Heart left ventricle (tissue), 16 donors: ENCODE data around the gene RPRD1B. TPM values are rescaled to one million over a fixed set of nuclear protein-coding genes. Genes with fewer than 3 reads are reported as not detected.

Experiments used
- ATAC-seq, 4 donors: fragments of 200-7000 bp; cut with Tn5 transposase; one replicate each; pipeline ENCODE4 v1.9.1; 2020 to 2022; ENCODE audit warnings: moderate library complexity in 4 of 4, mild to moderate bottlenecking in 3 of 4, moderate number of reproducible peaks in 1 of 4
- DNase-seq, 5 donors: peaks; one replicate each; pipeline ENCODE4 v3.0.0-alpha.2; 2020
- H3K27ac ChIP-seq, 12 donors: fragments of 200-600 bp; sonication (generic) in 4 of 12; one replicate each; pipeline versions ENCODE4 v1.5.0 to v1.8.0; 2016 to 2022; ENCODE audit warnings: mild to moderate bottlenecking in 2 of 12
- H3K27me3 ChIP-seq, 9 donors: fragments of 200-600 bp; sonication (generic) in 2 of 9; one replicate each; pipeline versions ENCODE4 v1.5.1 to v1.8.0; 2016 to 2022; ENCODE audit warnings: mild to moderate bottlenecking in 3 of 9
- H3K36me3 ChIP-seq, 9 donors: fragments of 200-600 bp; sonication (generic) in 2 of 9; one replicate each; pipeline versions ENCODE4 v1.5.0 to v1.8.0; 2018 to 2022; ENCODE audit warnings: mild to moderate bottlenecking in 2 of 9
- H3K4me1 ChIP-seq, 12 donors: fragments of 200-600 bp; sonication (generic) in 4 of 12; one replicate each; pipeline versions ENCODE4 v1.5.0 to v1.8.0; 2016 to 2022; ENCODE audit warnings: mild to moderate bottlenecking in 3 of 12
- H3K4me3 ChIP-seq, 12 donors: fragments of 200-600 bp; sonication (generic) in 4 of 12; one replicate each; pipeline versions ENCODE4 v1.5.0 to v1.8.0; 2017 to 2022; ENCODE audit warnings: mild to moderate bottlenecking in 9 of 12, moderate library complexity in 4 of 12
- H3K9me3 ChIP-seq, 12 donors: fragments of 200-600 bp; sonication (generic) in 4 of 12; one replicate each; pipeline versions ENCODE4 v1.5.0 to v1.8.0; 2016 to 2022; ENCODE audit warnings: mild to moderate bottlenecking in 1 of 12
- POLR2A ChIP-seq, 2 donors: fragments of 450-650 bp; IDR thresholded peaks; one replicate each; pipeline ENCODE4 v1.6.1; 2017; ENCODE audit warnings: antibody characterized with exemption in 2 of 2, mild to moderate bottlenecking in 2 of 2, moderate library complexity in 2 of 2
- WGBS, 4 donors: extraction: QIAGEN DNeasy Blood & Tissue Kit in 2 of 4; methylation state at CpG; one replicate each; pipeline versions ENCODE4 v1.1.5 to v1.1.7; 2013 to 2018; 5-methylcytosine and 5-hydroxymethylcytosine counted together
- intact Hi-C, 10 donors: fragments of 100-400 bp; cut with DNase I; formaldehyde crosslinking; loops; one replicate each; pipeline versions ENCODE4 v1.11.1 to v1.14.2; 2022
- polyA plus RNA-seq, 2 donors: library from polyadenylated mRNA; stranded (reverse); fragments of 200-250 nt; gene quantifications; one replicate each; pipeline ENCODE4 v1.2.3, GENCODE V29; 2013
- total RNA-seq, 9 donors: library from RNA; depleted of rRNA in 2 of 9; stranded (reverse); fragments of >200 nt in 2 of 9; fragmentation: NEBNext Ultra II Directional in 3 of 9; extraction: Animal tissue kit (Norgen Biotek cat#: 25700) in 3 of 9; gene quantifications; one replicate each; pipeline versions ENCODE4 v1.1.0 to v1.2.4, GENCODE V29; 2016 to 2023
- TF ChIP-seq, protein P1 (sequence below), 12 donors: fragments of 200-600 bp; sonication (generic) in 4 of 12; IDR thresholded peaks; one replicate each; pipeline versions ENCODE4 v1.5.0 to v1.8.0; 2018 to 2022; ENCODE audit warnings: antibody characterized with exemption in 12 of 12, mild to moderate bottlenecking in 5 of 12
- donor health status: ischemic (EF 13 %, LVEDD 7.1; RV severe dilation, severe dysfunction).
- donor health status: healthy with polysubstance abuse.
- donor health status: DM: no; HTN: yes; CAD: no.
- donor health status: DM: no; HTN: no; CAD: no.
- donor health status: ischemic (EF 25% LVEDD 6.9; RV normal size, moderate dysfunction).
- donor health status: ischemic (EF 25% LVEDD 5.7; RV mildly dilated, moderate dysfunction).
- donor health status: healthy.
- donor health status: DM: yes; HTN: yes; CAD: no.
- donor health status: ischemic (EF 35%, LVEDD 5.7; RV mildly dilated, moderate dysfunction).
- donor health status: nonischemic (EF 11% LVEDD 7.7; RV severe dilation, severe dysfunction).
- donor health status: DM: yes; HTN: yes; CAD: no.
- donor health status: PGD.
- donor health status: ischemic (EF 29% LVEDD 5.4; RV normal size, mild dysfunction).
- donor health status: nonischemic (EF 23%, LVEDD 6.1; RV moderate dilation, normal function).

Gene RPRD1B
- total and polyA plus RNA-seq, 11 donors = 9.1 to 60.2 (median 41.8) TPM

DNA sequence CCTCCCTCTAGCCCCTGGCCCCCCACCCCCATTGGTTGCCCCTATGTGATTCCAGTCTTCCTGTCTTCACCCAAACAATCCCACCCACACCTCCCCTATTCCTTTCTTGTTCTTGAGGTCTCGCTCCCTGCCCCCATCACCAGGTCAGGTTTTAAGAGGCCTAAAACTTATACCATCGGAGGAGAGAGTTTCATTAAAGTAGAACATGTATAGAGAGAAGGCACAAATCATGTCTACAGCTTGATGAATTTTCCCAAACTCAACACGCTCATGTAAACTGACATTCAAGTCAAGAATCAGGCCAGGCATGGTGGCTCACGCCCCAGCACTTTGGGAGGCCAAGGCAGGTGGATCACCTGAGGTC is 87.1 kb downstream of the RPRD1B start:
- DNase-seq (no peak), ATAC-seq (no peak)
- H3K4me3 ChIP-seq = no peak overlapping the region
- whole genome bisulfite sequencing, 4 donors = 98 to 99% (median 98%) methylated on average over 4 of the region's 4 CpGs
- peaks cover 0 to 22% (median 12%) of the 10 kb centered on the region in 12 donors for H3K4me1 ChIP-seq
- H3K27me3 ChIP-seq = no peaks in the 10 kb centered on the region
- no peaks in the 10 kb centered on the region for H3K36me3 ChIP-seq
- H3K9me3 ChIP-seq = peaks cover 0 to 10% (median 0%) of the 10 kb centered on the region in 12 donors
- intact Hi-C loops = loop anchor here in 2 of 10 donors (10.0 kb wide), 1 partner anchor 46 kb away; no protein-coding TSS in a partner anchor
- H3K27ac ChIP-seq = no peak overlapping the region
- TF ChIP-seq POLR2A (IDR thresholded peaks at IDR 0.05) = no peak
- TF ChIP-seq, protein P1, sequence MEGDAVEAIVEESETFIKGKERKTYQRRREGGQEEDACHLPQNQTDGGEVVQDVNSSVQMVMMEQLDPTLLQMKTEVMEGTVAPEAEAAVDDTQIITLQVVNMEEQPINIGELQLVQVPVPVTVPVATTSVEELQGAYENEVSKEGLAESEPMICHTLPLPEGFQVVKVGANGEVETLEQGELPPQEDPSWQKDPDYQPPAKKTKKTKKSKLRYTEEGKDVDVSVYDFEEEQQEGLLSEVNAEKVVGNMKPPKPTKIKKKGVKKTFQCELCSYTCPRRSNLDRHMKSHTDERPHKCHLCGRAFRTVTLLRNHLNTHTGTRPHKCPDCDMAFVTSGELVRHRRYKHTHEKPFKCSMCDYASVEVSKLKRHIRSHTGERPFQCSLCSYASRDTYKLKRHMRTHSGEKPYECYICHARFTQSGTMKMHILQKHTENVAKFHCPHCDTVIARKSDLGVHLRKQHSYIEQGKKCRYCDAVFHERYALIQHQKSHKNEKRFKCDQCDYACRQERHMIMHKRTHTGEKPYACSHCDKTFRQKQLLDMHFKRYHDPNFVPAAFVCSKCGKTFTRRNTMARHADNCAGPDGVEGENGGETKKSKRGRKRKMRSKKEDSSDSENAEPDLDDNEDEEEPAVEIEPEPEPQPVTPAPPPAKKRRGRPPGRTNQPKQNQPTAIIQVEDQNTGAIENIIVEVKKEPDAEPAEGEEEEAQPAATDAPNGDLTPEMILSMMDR (IDR thresholded peaks at IDR 0.05) = no peak

DNA sequence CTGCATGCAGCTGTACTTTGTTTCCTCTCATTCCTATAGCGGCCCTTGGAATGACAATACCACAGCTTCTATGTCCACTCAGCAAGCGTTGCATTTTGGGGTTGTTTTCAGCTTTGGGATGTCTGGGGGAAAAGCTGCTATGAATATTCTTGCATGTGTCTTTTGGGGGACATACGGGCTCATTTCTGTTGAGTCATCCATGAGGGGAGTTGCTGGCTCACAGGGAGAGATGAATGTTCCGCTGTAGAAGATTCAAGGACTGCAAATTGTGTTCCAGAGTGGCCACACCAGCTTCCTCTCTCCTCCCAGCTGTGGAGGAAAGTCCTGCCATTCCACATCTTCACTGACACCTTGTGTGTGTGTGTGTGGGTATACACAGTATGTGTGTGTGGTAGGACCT is 88.2 kb downstream of the RPRD1B start:
- H3K4me1 ChIP-seq = peaks cover 0 to 33% (median 23%) of the 10 kb centered on the region in 12 donors
- peak in 1 of 5 donors; percentile 7 for DNase-seq
- no peak overlapping the region for H3K27ac ChIP-seq
- 91 to 95% (median 94%) methylated on average over 4 of the region's 4 CpGs for WGBS, 4 donors
- no peak overlapping the region for H3K4me3 ChIP-seq
- no peak for ATAC-seq
- H3K27me3 ChIP-seq = no peaks in the 10 kb centered on the region
- no peaks in the 10 kb centered on the region for H3K36me3 ChIP-seq
- peaks cover 0 to 7% (median 0%) of the 10 kb centered on the region in 12 donors for H3K9me3 ChIP-seq
- intact Hi-C loops = loop anchor here in 2 of 10 donors (10.0 kb wide), 1 partner anchor 47 kb away; no protein-coding TSS in a partner anchor
- TF ChIP-seq, protein P1 (IDR thresholded peaks at IDR 0.05) = no peak
- no peak for TF ChIP-seq POLR2A (IDR thresholded peaks at IDR 0.05)

DNA sequence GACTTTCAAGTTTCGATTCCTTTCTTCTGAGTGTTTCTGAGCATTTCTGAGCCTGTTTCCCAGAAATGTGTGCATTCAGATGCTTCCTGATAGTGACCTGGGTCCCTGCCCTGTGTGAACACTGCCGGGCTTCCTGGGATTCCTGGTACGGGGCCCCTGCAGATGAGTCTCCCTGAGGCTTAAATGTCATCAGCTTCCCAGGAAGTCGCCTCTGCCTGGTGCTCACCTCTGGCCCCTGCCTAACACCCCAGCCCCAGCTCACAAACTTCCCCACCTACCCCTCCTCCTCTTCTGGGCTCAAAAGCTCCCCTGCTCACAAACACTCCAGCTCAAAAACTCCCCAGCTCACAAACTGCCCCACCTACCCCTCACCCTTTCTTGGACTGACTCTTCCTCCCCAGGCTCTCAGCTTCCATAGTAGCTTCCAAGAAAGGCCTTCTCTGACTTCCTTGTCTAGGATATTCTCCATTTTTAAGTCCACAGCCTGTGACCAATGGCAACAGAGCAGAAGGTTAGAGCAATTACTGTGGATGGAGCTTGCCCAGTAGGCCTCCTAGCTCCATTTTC is 89.6 kb downstream of the RPRD1B start:
- H3K9me3 ChIP-seq = no peaks in the 10 kb centered on the region
- intact Hi-C loops = loop anchor here in 2 of 10 donors (10.0 kb wide), 1 partner anchor 48 kb away; no protein-coding TSS in a partner anchor
- peak overlapping the region in 10 of 12 donors; percentile 14 to 73 (median 36) for H3K27ac ChIP-seq
- no peak for TF ChIP-seq POLR2A (IDR thresholded peaks at IDR 0.05)
- TF ChIP-seq, protein P1 (IDR thresholded peaks at IDR 0.05) = no peak
- H3K4me1 ChIP-seq = peaks cover 8 to 47% (median 33%) of the 10 kb centered on the region in 12 donors
- DNase-seq = peak in 2 of 5 donors; percentile 2 to 27
- H3K27me3 ChIP-seq = no peaks in the 10 kb centered on the region
- no peak overlapping the region for H3K4me3 ChIP-seq
- H3K36me3 ChIP-seq = no peaks in the 10 kb centered on the region
- no peak for ATAC-seq
- WGBS, 4 donors = 31 to 56% (median 42%) methylated on average over 4 of the region's 4 CpGs

DNA sequence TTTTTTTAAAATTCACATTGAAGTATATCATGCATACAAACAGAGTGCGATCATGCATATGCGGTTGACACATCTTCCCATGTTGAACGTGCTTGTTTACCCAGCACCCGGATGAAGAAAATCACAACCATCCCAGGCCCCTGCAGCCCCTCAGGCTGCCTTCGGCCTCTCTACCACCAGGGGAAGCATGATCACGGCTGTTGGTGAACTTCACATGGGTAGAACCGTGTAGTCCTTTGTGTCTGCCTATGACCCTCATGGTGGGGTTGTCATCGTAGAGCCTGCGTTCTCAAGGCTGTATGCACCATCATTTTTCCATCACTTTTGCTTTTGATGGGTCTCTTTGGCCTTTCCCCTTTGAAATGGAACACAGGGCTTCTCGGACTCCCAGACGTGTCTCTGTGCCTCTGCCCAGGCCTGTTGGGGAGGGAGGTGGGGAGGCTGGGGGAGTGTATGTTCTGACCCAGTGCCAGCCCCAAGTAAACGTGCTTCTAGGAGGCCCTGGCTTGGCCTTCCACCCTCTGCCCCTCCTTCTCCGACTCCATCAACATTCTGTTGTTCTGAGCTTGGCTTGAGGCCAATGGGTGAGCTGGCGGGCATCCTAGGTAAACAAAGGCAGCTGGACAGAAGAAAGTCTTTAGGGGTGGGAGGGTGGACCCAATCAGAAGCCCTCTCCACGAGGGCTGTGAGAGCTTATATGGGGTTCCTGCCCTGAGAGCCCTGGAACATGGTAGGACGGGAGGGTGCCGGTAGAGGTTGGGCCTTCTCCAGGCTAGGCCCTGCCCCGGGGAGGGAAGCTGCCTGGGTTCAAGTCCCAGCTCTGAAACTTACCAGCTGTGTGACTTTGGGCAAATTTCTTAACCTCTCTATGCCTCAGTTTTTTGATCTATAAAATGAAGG is 91.9 kb downstream of the RPRD1B start:
- 55 to 67% (median 60%) methylated on average over 16 to 18 of the region's 18 CpGs for WGBS, 4 donors
- Histone ChIP-seq H3K27ac (peak overlapping the region in 11 of 12 donors; percentile 80 to 94 (median 84)), H3K36me3 (peaks cover 0 to 21% (median 12%) of the 10 kb centered on the region in 9 donors), H3K27me3 (no peaks in the 10 kb centered on the region), H3K9me3 (no peaks in the 10 kb centered on the region), H3K4me1 (peaks cover 8 to 50% (median 33%) of the 10 kb centered on the region in 12 donors), H3K4me3 (no peak overlapping the region)
- intact Hi-C loops = loop anchor here in 6 of 10 donors (2.0 to 10.0 kb wide), 5 partner anchors 15 to 53 kb away; no protein-coding TSS in a partner anchor
- peak in 4 of 5 donors; percentile 71 to 79 (median 77) for DNase-seq
- ATAC-seq = peak; percentile 18 to 51 (median 42)
- TF ChIP-seq, protein P1 (IDR thresholded peaks at IDR 0.05) = peak in 2 of 12 donors; percentile 16
- TF ChIP-seq POLR2A (IDR thresholded peaks at IDR 0.05) = no peak
